GM21723 (cell line): Measurements from ENCODE around the gene FBXO17.
"Not testable (repeated sequence)": the region's sequence is repeated elsewhere in the genome, so short reads cannot be mapped to it uniquely, and the experiment has no call there.

Source experiments
- ATAC-seq: cut with Tn5 transposase; IDR thresholded peaks from one replicate; pipeline ENCODE4 v1.9.1; 2021; ENCODE audit warnings: mild to moderate bottlenecking, moderate library complexity; ENCODE audit not compliant: unreplicated experiment

FBXO17 gene

GRCh38 chr19:38980583-38981374, 5.2 kb upstream of the FBXO17 start:
- ATAC-seq = no peak

GRCh38 chr19:38979812-38980211, 4.3 kb upstream of the FBXO17 start:
- no peak for ATAC-seq

GRCh38 chr19:38978326-38978689, 2.8 kb upstream of the FBXO17 start:
- ATAC-seq = no peak

GRCh38 chr19:38977445-38978325, 2.1 kb upstream of the FBXO17 start:
- peak; percentile 94 for ATAC-seq

GRCh38 chr19:38975861-38976271, 324 bp upstream of the FBXO17 start:
- ATAC-seq = no peak

GRCh38 chr19:38974624-38975213, 823 bp downstream of the FBXO17 start:
- ATAC-seq = no peak

GRCh38 chr19:38971672-38972071, 3.9 kb downstream of the FBXO17 start:
- no peak for ATAC-seq

GRCh38 chr19:38970664-38971532, 4.6 kb downstream of the FBXO17 start:
- ATAC-seq = no peak

GRCh38 chr19:38966149-38966548, 9.4 kb downstream of the FBXO17 start:
- not testable (repeated sequence) for ATAC-seq

GRCh38 chr19:38964738-38965137, 10.8 kb downstream of the FBXO17 start:
- ATAC-seq = no peak

- no peak for ATAC-seq
Measured at GRCh38 chr19:38959618-38960017, 15.9 kb downstream of the FBXO17 start.

GRCh38 chr19:38958301-38958700, 17.2 kb downstream of the FBXO17 start:
- ATAC-seq = no peak

GRCh38 chr19:38956264-38956663, 19.3 kb downstream of the FBXO17 start:
- ATAC-seq = no peak

- no peak for ATAC-seq
Measured at GRCh38 chr19:38953677-38954076, 21.9 kb downstream of the FBXO17 start.

- ATAC-seq = no peak
Measured at GRCh38 chr19:38952395-38953165, 23.0 kb downstream of the FBXO17 start.

- ATAC-seq = no peak
Measured at GRCh38 chr19:38951187-38951586, 24.4 kb downstream of the FBXO17 start.

GRCh38 chr19:38949580-38950367, 25.8 kb downstream of the FBXO17 start:
- no peak for ATAC-seq

GRCh38 chr19:38946229-38947010, 29.1 kb downstream of the FBXO17 start:
- ATAC-seq = no peak
